Peyer's patch (tissue), 4 donors: Measurements from ENCODE around the gene KCNQ1.

Source experiments
- CTCF ChIP-seq, 6 experiments: fragments of 450-650 bp in 4 of 6; fragments of 200-600 bp in 2 of 6; sonication (generic) in 1 of 6; IDR thresholded peaks; one replicate each; pipeline ENCODE4 v1.5.1; 2017 to 2019; ENCODE audit warnings: antibody characterized with exemption in 6 of 6, mild to moderate bottlenecking in 3 of 6, moderate library complexity in 1 of 6
- POLR2A ChIP-seq, 2 donors: fragments of 450-650 bp; IDR thresholded peaks; one replicate each; pipeline ENCODE4 v1.5.1; 2017; ENCODE audit warnings: antibody characterized with exemption in 2 of 2, mild to moderate bottlenecking in 2 of 2, moderate library complexity in 2 of 2

- TF ChIP-seq CTCF (IDR thresholded peaks at IDR 0.05): no peak
- no peak for TF ChIP-seq POLR2A (IDR thresholded peaks at IDR 0.05)
Observed at GRCh38 chr11:2771758-2772466, 327.1 kb downstream of the KCNQ1 start.
